Upper lobe of left lung (tissue), 6 donors: ENCODE results near the gene ZNF628. TPM values are rescaled to one million over a fixed set of nuclear protein-coding genes. Genes with fewer than 3 reads are reported as not detected.

Source experiments
- ATAC-seq, 2 donors: fragments of 200-7000 bp; cut with Tn5 transposase; one replicate each; pipeline ENCODE4 v1.9.1; 2022; ENCODE audit warnings: mild to moderate bottlenecking in 2 of 2, moderate library complexity in 2 of 2; ENCODE audit not compliant: low FRiP score in 2 of 2
- DNase-seq, 2 donors: peaks; one replicate each; pipeline ENCODE4 v3.0.0-alpha.2; 2019 to 2020
- H3K27ac ChIP-seq, 4 donors: fragments of 200-600 bp; sonication (generic); one replicate each; pipeline ENCODE4 v1.5.1; 2016 to 2019
- H3K27me3 ChIP-seq, 4 donors: fragments of 200-600 bp; sonication (generic); one replicate each; pipeline ENCODE4 v1.5.1; 2017 to 2019
- H3K36me3 ChIP-seq, 4 donors: fragments of 200-600 bp; sonication (generic); one replicate each; pipeline ENCODE4 v1.5.1; 2016 to 2019
- H3K4me1 ChIP-seq, 4 donors: fragments of 200-600 bp; sonication (generic); one replicate each; pipeline ENCODE4 v1.5.1; 2018 to 2019
- H3K4me3 ChIP-seq, 4 donors: fragments of 200-600 bp; sonication (generic); one replicate each; pipeline ENCODE4 v1.5.1; 2017 to 2019; ENCODE audit warnings: mild to moderate bottlenecking in 2 of 4, moderate library complexity in 1 of 4
- H3K9me3 ChIP-seq, 4 donors: fragments of 200-600 bp; sonication (generic); one replicate each; pipeline ENCODE4 v1.5.1; 2018 to 2019
- EP300 ChIP-seq, 4 donors: sonication (generic); formaldehyde crosslinking; IDR thresholded peaks; one replicate each; pipeline ENCODE4 v1.5.1; 2017; ENCODE audit warnings: antibody characterized with exemption in 4 of 4, control low read depth in 2 of 4
- POLR2A ChIP-seq, 4 donors: fragments of 450-650 bp; IDR thresholded peaks; one replicate each; pipeline ENCODE4 v1.5.1; 2016 to 2017; ENCODE audit warnings: antibody characterized with exemption in 4 of 4, mild to moderate bottlenecking in 2 of 4
- POLR2AphosphoS5 ChIP-seq, 2 donors: sonication (generic); formaldehyde crosslinking; IDR thresholded peaks; one replicate each; pipeline ENCODE4 v1.5.1; 2017; ENCODE audit warnings: antibody characterized with exemption in 2 of 2
- WGBS, 2 donors: methylation state at CpG; one replicate each; pipeline ENCODE4 v1.1.5; 2017 to 2018; 5-methylcytosine and 5-hydroxymethylcytosine counted together
- total RNA-seq, 6 donors: library from RNA; depleted of rRNA in 4 of 6; stranded (reverse); fragments of >200 nt in 4 of 6; gene quantifications; one replicate each; pipeline versions ENCODE4 v1.1.0 to v1.2.1, GENCODE V29; 2016 to 2021
- TF ChIP-seq, protein P1 (sequence below), 6 experiments: fragments of 450-650 bp in 4 of 6; fragments of 200-600 bp in 2 of 6; sonication (generic) in 2 of 6; IDR thresholded peaks; one replicate each; pipeline ENCODE4 v1.5.1; 2016 to 2019; ENCODE audit warnings: antibody characterized with exemption in 6 of 6
- donor health status: DM: no; HTN: no; CAD: no; lungs with moderate emphysema.
- donor health status: DM: no; HTN: yes; CAD: no; lungs with severe emphysema.

Gene ZNF628
- total RNA-seq, 6 donors from 2014 or later = 9.9 to 32.1 (median 12.4) TPM

GRCh38 chr19:55479045-55479444 lies 2.6 kb downstream of the ZNF628 start:
- ATAC-seq = no peak
- H3K27ac ChIP-seq = no peak overlapping the region
- WGBS, 2 donors = 83 to 86% methylated on average over 17 of the region's 17 CpGs
- H3K4me3 ChIP-seq = no peak overlapping the region
- peak in 1 of 2 donors; percentile 78 for DNase-seq
- H3K4me1 ChIP-seq = peaks cover 16 to 25% (median 21%) of the 10 kb centered on the region in 4 donors
- TF ChIP-seq, protein P1, sequence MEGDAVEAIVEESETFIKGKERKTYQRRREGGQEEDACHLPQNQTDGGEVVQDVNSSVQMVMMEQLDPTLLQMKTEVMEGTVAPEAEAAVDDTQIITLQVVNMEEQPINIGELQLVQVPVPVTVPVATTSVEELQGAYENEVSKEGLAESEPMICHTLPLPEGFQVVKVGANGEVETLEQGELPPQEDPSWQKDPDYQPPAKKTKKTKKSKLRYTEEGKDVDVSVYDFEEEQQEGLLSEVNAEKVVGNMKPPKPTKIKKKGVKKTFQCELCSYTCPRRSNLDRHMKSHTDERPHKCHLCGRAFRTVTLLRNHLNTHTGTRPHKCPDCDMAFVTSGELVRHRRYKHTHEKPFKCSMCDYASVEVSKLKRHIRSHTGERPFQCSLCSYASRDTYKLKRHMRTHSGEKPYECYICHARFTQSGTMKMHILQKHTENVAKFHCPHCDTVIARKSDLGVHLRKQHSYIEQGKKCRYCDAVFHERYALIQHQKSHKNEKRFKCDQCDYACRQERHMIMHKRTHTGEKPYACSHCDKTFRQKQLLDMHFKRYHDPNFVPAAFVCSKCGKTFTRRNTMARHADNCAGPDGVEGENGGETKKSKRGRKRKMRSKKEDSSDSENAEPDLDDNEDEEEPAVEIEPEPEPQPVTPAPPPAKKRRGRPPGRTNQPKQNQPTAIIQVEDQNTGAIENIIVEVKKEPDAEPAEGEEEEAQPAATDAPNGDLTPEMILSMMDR (IDR thresholded peaks at IDR 0.05) = no peak
- no peak for TF ChIP-seq EP300 (IDR thresholded peaks at IDR 0.05)
- TF ChIP-seq POLR2AphosphoS5 (IDR thresholded peaks at IDR 0.05) = no peak
- TF ChIP-seq POLR2A (IDR thresholded peaks at IDR 0.05) = no peak
- no peaks in the 10 kb centered on the region for H3K27me3 ChIP-seq
- peaks cover 4 to 30% (median 24%) of the 10 kb centered on the region in 4 donors for H3K36me3 ChIP-seq
- no peaks in the 10 kb centered on the region for H3K9me3 ChIP-seq

GRCh38 chr19:55479451-55480230 lies 3.2 kb downstream of the ZNF628 start:
- TF ChIP-seq POLR2A (IDR thresholded peaks at IDR 0.05) (no peak), POLR2AphosphoS5 (IDR thresholded peaks at IDR 0.05) (no peak), EP300 (IDR thresholded peaks at IDR 0.05) (no peak)
- Histone ChIP-seq H3K9me3 (no peaks in the 10 kb centered on the region), H3K27me3 (no peaks in the 10 kb centered on the region), H3K36me3 (peaks cover 4 to 30% (median 24%) of the 10 kb centered on the region in 4 donors), H3K4me1 (peaks cover 22 to 31% (median 27%) of the 10 kb centered on the region in 4 donors), H3K27ac (no peak overlapping the region), H3K4me3 (no peak overlapping the region)
- WGBS, 2 donors = 70 to 72% methylated on average over 14 to 15 of the region's 15 CpGs
- ATAC-seq (no peak), DNase-seq (no peak)

DNA sequence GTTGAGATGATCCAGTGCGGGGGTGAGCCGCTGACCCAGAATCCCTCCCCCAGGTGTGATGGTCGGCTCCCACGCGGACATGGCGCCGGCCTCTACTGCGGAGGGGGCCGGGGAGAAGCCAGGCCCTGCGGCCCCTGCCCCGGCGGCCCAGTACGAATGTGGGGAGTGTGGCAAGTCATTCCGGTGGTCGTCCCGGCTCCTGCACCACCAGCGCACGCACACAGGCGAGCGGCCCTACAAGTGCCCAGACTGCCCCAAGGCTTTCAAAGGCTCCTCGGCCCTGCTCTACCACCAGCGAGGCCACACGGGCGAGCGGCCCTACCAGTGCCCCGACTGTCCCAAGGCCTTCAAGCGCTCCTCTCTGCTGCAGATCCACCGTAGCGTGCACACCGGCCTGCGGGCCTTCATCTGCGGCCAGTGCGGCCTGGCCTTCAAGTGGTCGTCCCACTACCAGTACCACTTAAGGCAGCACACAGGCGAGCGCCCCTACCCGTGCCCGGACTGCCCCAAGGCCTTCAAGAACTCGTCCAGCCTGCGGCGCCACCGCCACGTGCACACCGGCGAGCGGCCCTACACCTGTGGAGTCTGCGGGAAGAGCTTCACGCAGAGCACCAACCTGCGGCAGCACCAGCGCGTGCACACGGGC lies 4.9 kb downstream of the ZNF628 start:
- ATAC-seq (no peak), DNase-seq (peak in 1 of 2 donors; percentile 83)
- TF ChIP-seq EP300 (IDR thresholded peaks at IDR 0.05) (no peak), POLR2AphosphoS5 (IDR thresholded peaks at IDR 0.05) (no peak), POLR2A (IDR thresholded peaks at IDR 0.05) (no peak)
- Histone ChIP-seq H3K27me3 (no peaks in the 10 kb centered on the region), H3K4me1 (peaks cover 30 to 39% (median 37%) of the 10 kb centered on the region in 4 donors), H3K27ac (no peak overlapping the region), H3K9me3 (no peaks in the 10 kb centered on the region), H3K36me3 (peaks cover 4 to 30% (median 24%) of the 10 kb centered on the region in 4 donors), H3K4me3 (no peak overlapping the region)
- 96 to 97% methylated on average over 13 to 36 of the region's 52 CpGs for WGBS, 2 donors

- 96% methylated on average over 5 of the region's 40 CpGs; no CpG with 5 or more reads in 1 of the 2 donors for WGBS, 2 donors
- Histone ChIP-seq H3K27me3 (no peaks in the 10 kb centered on the region), H3K4me3 (no peak overlapping the region), H3K36me3 (peaks cover 4 to 30% (median 24%) of the 10 kb centered on the region in 4 donors), H3K9me3 (no peaks in the 10 kb centered on the region), H3K4me1 (peaks cover 35 to 44% (median 42%) of the 10 kb centered on the region in 4 donors), H3K27ac (no peak overlapping the region)
- DNase-seq (no peak), ATAC-seq (no peak)
- TF ChIP-seq, protein P1 (IDR thresholded peaks at IDR 0.05) = no peak
- TF ChIP-seq EP300 (IDR thresholded peaks at IDR 0.05) (no peak), POLR2A (IDR thresholded peaks at IDR 0.05) (no peak), POLR2AphosphoS5 (IDR thresholded peaks at IDR 0.05) (no peak)
Observed at GRCh38 chr19:55481794-55482155, 5.4 kb downstream of the ZNF628 start.

DNA sequence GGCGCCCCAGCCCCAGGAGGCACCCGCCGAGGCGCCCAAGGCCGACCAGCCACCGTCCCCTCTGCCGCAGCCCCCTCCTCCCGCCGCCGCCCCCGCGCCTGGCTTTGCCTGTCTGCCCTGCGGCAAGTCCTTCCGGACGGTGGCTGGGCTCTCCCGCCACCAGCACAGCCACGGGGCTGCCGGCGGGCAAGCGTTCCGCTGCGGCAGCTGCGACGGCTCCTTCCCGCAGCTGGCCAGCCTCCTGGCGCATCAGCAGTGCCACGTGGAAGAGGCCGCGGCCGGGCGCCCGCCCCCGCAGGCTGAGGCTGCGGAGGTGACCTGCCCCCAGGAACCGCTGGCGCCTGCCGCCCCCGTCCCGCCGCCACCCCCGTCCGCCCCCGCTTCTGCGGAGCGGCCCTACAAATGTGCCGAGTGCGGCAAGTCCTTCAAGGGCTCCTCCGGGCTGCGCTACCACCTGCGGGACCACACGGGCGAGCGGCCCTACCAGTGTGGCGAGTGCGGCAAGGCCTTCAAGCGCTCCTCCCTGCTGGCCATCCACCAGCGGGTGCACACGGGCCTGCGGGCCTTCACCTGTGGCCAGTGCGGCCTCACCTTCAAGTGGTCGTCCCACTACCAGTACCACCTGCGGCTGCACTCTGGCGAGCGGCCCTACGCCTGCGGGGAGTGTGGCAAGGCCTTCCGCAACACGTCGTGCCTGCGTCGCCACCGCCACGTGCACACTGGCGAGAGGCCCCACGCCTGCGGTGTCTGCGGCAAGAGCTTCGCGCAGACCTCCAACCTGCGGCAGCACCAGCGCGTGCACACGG lies 5.9 kb downstream of the ZNF628 start:
- Histone ChIP-seq H3K27ac (no peak overlapping the region), H3K9me3 (no peaks in the 10 kb centered on the region), H3K36me3 (peaks cover 4 to 30% (median 24%) of the 10 kb centered on the region in 4 donors), H3K27me3 (no peaks in the 10 kb centered on the region), H3K4me1 (peaks cover 40 to 47% (median 44%) of the 10 kb centered on the region in 4 donors), H3K4me3 (no peak overlapping the region)
- DNase-seq (peak in 1 of 2 donors; percentile 86), ATAC-seq (no peak)
- TF ChIP-seq POLR2AphosphoS5 (IDR thresholded peaks at IDR 0.05) (no peak), EP300 (IDR thresholded peaks at IDR 0.05) (no peak), POLR2A (IDR thresholded peaks at IDR 0.05) (no peak)
- TF ChIP-seq, protein P1 (IDR thresholded peaks at IDR 0.05) = no peak
- WGBS, 2 donors = 93 to 96% methylated on average over 23 to 53 of the region's 83 CpGs
